HG03066 (cell line): ENCODE measurements around the gene WDPCP.
"Not testable (repeated sequence)": the region's sequence is repeated elsewhere in the genome, so short reads cannot be mapped to it uniquely, and the experiment has no call there.

ENCODE experiments used
- ATAC-seq: cut with Tn5 transposase; IDR thresholded peaks from one replicate; pipeline ENCODE4 v1.9.1; 2021; ENCODE audit warnings: low read depth; ENCODE audit not compliant: unreplicated experiment

WDPCP gene

GRCh38 chr2:63124850-63125249, 463.4 kb downstream of the WDPCP start:
- peak; percentile 66 for ATAC-seq

- ATAC-seq = no peak
These were observed 464.1 kb downstream of the WDPCP start for GRCh38 chr2:63124218-63124617.

- no peak for ATAC-seq
These were observed 465.4 kb downstream of the WDPCP start for GRCh38 chr2:63122921-63123320.

- no peak for ATAC-seq
These were observed 467.0 kb downstream of the WDPCP start for GRCh38 chr2:63121055-63121834.

- no peak for ATAC-seq
These were observed 469.5 kb downstream of the WDPCP start for GRCh38 chr2:63118821-63119220.

GRCh38 chr2:63104482-63104881, 483.8 kb downstream of the WDPCP start:
- ATAC-seq = no peak

GRCh38 chr2:63101954-63102353, 486.3 kb downstream of the WDPCP start:
- ATAC-seq = no peak

GRCh38 chr2:63099032-63099431, 489.2 kb downstream of the WDPCP start:
- no peak for ATAC-seq

- ATAC-seq = no peak
These were observed 491.8 kb downstream of the WDPCP start for GRCh38 chr2:63096491-63096890.

- ATAC-seq = no peak
These were observed 494.8 kb downstream of the WDPCP start for GRCh38 chr2:63093502-63093901.

GRCh38 chr2:63092857-63093256, 495.4 kb downstream of the WDPCP start:
- ATAC-seq = no peak

- ATAC-seq = no peak
These were observed 495.9 kb downstream of the WDPCP start for GRCh38 chr2:63092401-63092800.

GRCh38 chr2:63086687-63087086, 501.6 kb downstream of the WDPCP start:
- no peak for ATAC-seq

GRCh38 chr2:63081404-63081803, 506.9 kb downstream of the WDPCP start:
- ATAC-seq = no peak

GRCh38 chr2:63078852-63079606, 509.2 kb downstream of the WDPCP start:
- ATAC-seq = no peak

GRCh38 chr2:63074399-63074798, 513.9 kb downstream of the WDPCP start:
- ATAC-seq = not testable (repeated sequence)

- no peak for ATAC-seq
These were observed 514.3 kb downstream of the WDPCP start for GRCh38 chr2:63073994-63074393.

- no peak for ATAC-seq
These were observed 516.6 kb downstream of the WDPCP start for GRCh38 chr2:63071664-63072063.
